AG04450 (cell line): ENCODE measurements around the gene WDTC1. TPM values are rescaled to one million over a fixed set of nuclear protein-coding genes. Genes with fewer than 3 reads are reported as not detected.

ENCODE experiments used
- CTCF ChIA-PET: fragments of 300-600, 350-600 bp; formaldehyde crosslinking; extraction: SDS; loops from one replicate; lab custom pipeline; 2022; ENCODE audit warnings: antibody characterized with exemption, inconsistent platforms; lab: Charles Lee
- POLR2A ChIA-PET: fragments of 350-600 bp; formaldehyde crosslinking; extraction: SDS; loops from one replicate; lab custom pipeline; 2021; ENCODE audit warnings: antibody characterized with exemption, inconsistent platforms; lab: Yijun Ruan, JAX
- DNase-seq: peaks from one replicate; pipeline ENCODE4 v3.0.0-alpha.2; 2011; ENCODE audit warnings: low read depth, low spot score
- H3K27ac ChIP-seq: one replicate; pipeline ENCODE4 v1.5.1; 2012; ENCODE audit warnings: low read depth, low read length, control low read depth
- H3K27me3 ChIP-seq: one replicate; pipeline ENCODE4 v1.6.0; 2012; ENCODE audit warnings: low read length; ENCODE audit not compliant: control insufficient read depth, insufficient read depth
- H3K4me3 ChIP-seq: 2 replicates; pipeline ENCODE4 v1.5.1; 2011; ENCODE audit warnings: mild to moderate bottlenecking, low read depth, low read length, control low read depth
- H3K9me3 ChIP-seq: 2 replicates; pipeline ENCODE4 v1.5.1; 2012; ENCODE audit warnings: low read length; ENCODE audit not compliant: control insufficient read depth, insufficient read depth
- CTCF ChIP-seq: IDR thresholded peaks from 2 replicates; pipeline ENCODE4 v1.5.1; 2011; ENCODE audit warnings: low read depth, low read length, control low read depth, inconsistent platforms
- polyA plus RNA-seq: library from polyadenylated mRNA; depleted of rRNA; stranded (reverse); fragments of >200 nt; gene quantifications from 2 replicates; pipeline ENCODE4 v1.2.3, GENCODE V29; 2011

Gene WDTC1
- polyA plus RNA-seq, 1 experiment = 7.1 TPM

- Histone ChIP-seq H3K4me3 (no peak overlapping the region), H3K9me3 (no peaks in the 10 kb centered on the region), H3K27ac (no peak overlapping the region), H3K27me3 (no peaks in the 10 kb centered on the region)
- ChIA-PET CTCF (interaction anchor here (0.6 to 4.4 kb wide), 4 partner anchors 11 to 300 kb away, joined by 3 to 21 read pairs (median 6); no protein-coding TSS in a partner anchor), POLR2A (interaction anchor here (1.5 kb wide), 1 partner anchor 9 kb away, joined by 3 read pairs; no protein-coding TSS in a partner anchor)
- no peak for TF ChIP-seq CTCF
- DNase-seq = no peak
These were observed 73.6 kb downstream of the WDTC1 start for GRCh38 chr1:27307874-27308598.

GRCh38 chr1:27314169-27314568 is 79.7 kb downstream of the WDTC1 start:
- no peak for DNase-seq
- no peaks in the 10 kb centered on the region for H3K9me3 ChIP-seq
- ChIA-PET POLR2A (interaction anchor here (3.2 kb wide), 1 partner anchor 14 kb away, joined by 15 read pairs; no protein-coding TSS in a partner anchor), CTCF (interaction anchor here (1.0 to 1.6 kb wide), 3 partner anchors 13 to 19 kb away, joined by 3 to 7 read pairs (median 4); no protein-coding TSS in a partner anchor)
- no peak overlapping the region for H3K4me3 ChIP-seq
- H3K27me3 ChIP-seq = no peaks in the 10 kb centered on the region
- TF ChIP-seq CTCF = no peak
- H3K27ac ChIP-seq = no peak overlapping the region

DNA sequence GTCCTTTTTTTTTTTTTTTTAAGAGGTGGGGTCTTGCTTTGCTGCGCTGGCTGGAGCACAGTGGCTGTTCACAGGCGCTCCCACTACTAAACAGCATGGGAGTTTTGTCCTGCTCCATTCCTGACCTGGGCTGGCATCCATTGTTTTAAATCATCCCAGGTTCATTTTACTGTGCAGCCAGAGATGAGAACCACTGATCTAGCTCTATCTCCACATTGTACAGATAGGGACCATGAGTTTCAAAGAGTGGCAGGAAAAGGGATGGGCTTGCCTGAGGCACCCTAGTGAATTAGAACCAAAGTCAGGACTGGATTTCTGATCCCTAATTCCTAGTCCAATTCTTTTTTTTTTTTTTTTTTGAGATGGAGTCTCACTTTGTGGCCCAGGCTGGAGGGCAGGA is 80.3 kb downstream of the WDTC1 start:
- H3K27me3 ChIP-seq = no peaks in the 10 kb centered on the region
- no peak overlapping the region for H3K4me3 ChIP-seq
- no peak overlapping the region for H3K27ac ChIP-seq
- TF ChIP-seq CTCF = no peak
- POLR2A ChIA-PET = interaction anchor here (3.2 kb wide), 1 partner anchor 15 kb away, joined by 15 read pairs; no protein-coding TSS in a partner anchor
- CTCF ChIA-PET = interaction anchor here (0.7 kb wide), 1 partner anchor 17 kb away, joined by 3 read pairs; no protein-coding TSS in a partner anchor
- DNase-seq = no peak
- no peaks in the 10 kb centered on the region for H3K9me3 ChIP-seq

DNA sequence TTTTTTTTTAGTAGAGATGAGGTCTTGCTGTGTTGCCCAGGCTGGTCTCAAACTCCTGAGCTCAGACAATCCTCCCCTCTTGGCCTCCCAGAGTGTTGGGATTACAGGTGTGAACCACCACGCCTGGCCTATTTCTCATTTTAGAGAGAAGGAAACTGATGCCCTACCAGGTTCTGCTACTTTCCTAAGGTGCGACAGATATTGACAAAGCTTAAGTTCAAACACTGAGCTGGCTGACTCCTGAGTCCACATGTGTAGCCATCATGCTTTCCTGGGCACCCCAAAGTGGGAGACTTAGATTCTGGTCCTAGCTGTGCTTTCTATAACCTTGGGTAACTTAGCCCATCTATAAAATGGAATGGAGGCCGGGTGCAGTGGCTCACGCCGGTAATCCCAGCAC is 82.4 kb downstream of the WDTC1 start:
- POLR2A ChIA-PET = interaction anchor here (0.6 to 1.2 kb wide), 3 partner anchors 17 to 291 kb away, joined by 3 to 7 read pairs (median 6); no protein-coding TSS in a partner anchor
- TF ChIP-seq CTCF = no peak
- Histone ChIP-seq H3K27ac (no peak overlapping the region), H3K4me3 (no peak overlapping the region), H3K27me3 (no peaks in the 10 kb centered on the region), H3K9me3 (no peaks in the 10 kb centered on the region)
- DNase-seq = no peak
- CTCF ChIA-PET = interaction anchor here (0.6 to 1.0 kb wide), 4 partner anchors 13 to 1147 kb away, joined by 3 to 6 read pairs (median 4); no protein-coding TSS in a partner anchor

- POLR2A ChIA-PET = interaction anchor here (1.2 kb wide), 1 partner anchor 19 kb away, joined by 3 read pairs; no protein-coding TSS in a partner anchor
These were observed 83.7 kb downstream of the WDTC1 start for GRCh38 chr1:27318136-27318535.

More at GRCh38 chr1:27318136-27318535, 83.7 kb downstream of the WDTC1 start:
- Histone ChIP-seq H3K27me3 (no peaks in the 10 kb centered on the region), H3K9me3 (no peaks in the 10 kb centered on the region; the same call in 1 of the 2 replicates), H3K27ac (no peak overlapping the region), H3K4me3 (no peak overlapping the region)
- no peak for TF ChIP-seq CTCF
- DNase-seq = no peak
- CTCF ChIA-PET = interaction anchor here (1.2 to 1.9 kb wide), 3 partner anchors 14 to 77 kb away, joined by 3 to 6 read pairs (median 6); no protein-coding TSS in a partner anchor
